SK-N-DZ (cell line): ENCODE results near the gene KLHL26.

Experiments used
- DNase-seq: peaks from one replicate; pipeline ENCODE4 v3.0.0-alpha.2; 2015; ENCODE audit warnings: low spot score

The KLHL26 gene

GRCh38 chr19:18601875-18602274 is 35.0 kb upstream of the KLHL26 start:
- DNase-seq, result no peak

- peak; percentile 52 for DNase-seq
Observed at GRCh38 chr19:18603255-18603957, 33.4 kb upstream of the KLHL26 start.

GRCh38 chr19:18603958-18604819 is 32.6 kb upstream of the KLHL26 start:
- DNase-seq, result no peak

GRCh38 chr19:18604820-18605159 is 32.0 kb upstream of the KLHL26 start:
- no peak for DNase-seq

GRCh38 chr19:18605196-18605545 is 31.7 kb upstream of the KLHL26 start:
- no peak for DNase-seq

- no peak for DNase-seq
Observed at GRCh38 chr19:18605546-18606280, 31.1 kb upstream of the KLHL26 start.

- no peak for DNase-seq
Observed at GRCh38 chr19:18606281-18607225, 30.3 kb upstream of the KLHL26 start, which contains the start of gene CRLF1. Gene CRLF1, minus strand, starts transcription at chr19:18606799. Its CDS starts 143 bp downstream, at chr19:18606656.

- no peak for DNase-seq
Observed at GRCh38 chr19:18607226-18608101, 29.4 kb upstream of the KLHL26 start.

- DNase-seq, result no peak
Observed at GRCh38 chr19:18608102-18608804, 28.6 kb upstream of the KLHL26 start.

- no peak for DNase-seq
Observed at GRCh38 chr19:18608805-18609716, 27.8 kb upstream of the KLHL26 start.

GRCh38 chr19:18609717-18610051 is 27.1 kb upstream of the KLHL26 start:
- DNase-seq, result no peak

GRCh38 chr19:18610245-18610555 is 26.6 kb upstream of the KLHL26 start:
- DNase-seq, result no peak

- DNase-seq, result no peak
Observed at GRCh38 chr19:18610556-18611326, 26.1 kb upstream of the KLHL26 start.

- no peak for DNase-seq
Observed at GRCh38 chr19:18611327-18612050, 25.3 kb upstream of the KLHL26 start.

GRCh38 chr19:18612051-18612771 is 24.6 kb upstream of the KLHL26 start:
- no peak for DNase-seq

GRCh38 chr19:18612772-18613588 is 23.8 kb upstream of the KLHL26 start, which contains the start of gene TMEM59L:
Gene TMEM59L, plus strand, starts transcription at chr19:18612870. Its CDS starts 89 bp downstream, at chr19:18612959.
- DNase-seq, result no peak
